HepG2 (cell line): ENCODE measurements around the gene MEP1B.

ENCODE experiments used
- KDM4B ChIP-seq: sonication (generic); formaldehyde crosslinking; IDR thresholded peaks from 2 replicates; pipeline ENCODE4 v1.4.0; 2020; ENCODE audit warnings: missing genetic modification reagents
- NR2C2 ChIP-seq: sonication (generic); formaldehyde crosslinking; IDR thresholded peaks from 2 replicates; pipeline ENCODE4 v1.4.0; 2020; ENCODE audit warnings: missing genetic modification reagents, mild to moderate bottlenecking, moderate library complexity, borderline replicate concordance
- NR2F2 ChIP-seq: IDR thresholded peaks from 2 replicates; pipeline ENCODE4 v1.6.1; 2012; ENCODE audit warnings: low read depth, inconsistent platforms, borderline replicate concordance
- ZNF691 ChIP-seq: sonication (generic); formaldehyde crosslinking; IDR thresholded peaks from 2 replicates; pipeline ENCODE4 v1.4.0; 2020; ENCODE audit warnings: missing genetic modification reagents, low read depth, mild to moderate bottlenecking, borderline replicate concordance
- ZNF780A ChIP-seq: sonication (generic); formaldehyde crosslinking; IDR thresholded peaks from 2 replicates; pipeline ENCODE4 v1.8.0; 2022; ENCODE audit warnings: mild to moderate bottlenecking, missing genetic modification reagents, moderate library complexity
- TF ChIP-seq, protein P1 (sequence below): sonication (generic); formaldehyde crosslinking; IDR thresholded peaks from 2 replicates; pipeline ENCODE4 v1.5.0; 2020; ENCODE audit warnings: mild to moderate bottlenecking, missing genetic modification reagents, moderate library complexity

DNA sequence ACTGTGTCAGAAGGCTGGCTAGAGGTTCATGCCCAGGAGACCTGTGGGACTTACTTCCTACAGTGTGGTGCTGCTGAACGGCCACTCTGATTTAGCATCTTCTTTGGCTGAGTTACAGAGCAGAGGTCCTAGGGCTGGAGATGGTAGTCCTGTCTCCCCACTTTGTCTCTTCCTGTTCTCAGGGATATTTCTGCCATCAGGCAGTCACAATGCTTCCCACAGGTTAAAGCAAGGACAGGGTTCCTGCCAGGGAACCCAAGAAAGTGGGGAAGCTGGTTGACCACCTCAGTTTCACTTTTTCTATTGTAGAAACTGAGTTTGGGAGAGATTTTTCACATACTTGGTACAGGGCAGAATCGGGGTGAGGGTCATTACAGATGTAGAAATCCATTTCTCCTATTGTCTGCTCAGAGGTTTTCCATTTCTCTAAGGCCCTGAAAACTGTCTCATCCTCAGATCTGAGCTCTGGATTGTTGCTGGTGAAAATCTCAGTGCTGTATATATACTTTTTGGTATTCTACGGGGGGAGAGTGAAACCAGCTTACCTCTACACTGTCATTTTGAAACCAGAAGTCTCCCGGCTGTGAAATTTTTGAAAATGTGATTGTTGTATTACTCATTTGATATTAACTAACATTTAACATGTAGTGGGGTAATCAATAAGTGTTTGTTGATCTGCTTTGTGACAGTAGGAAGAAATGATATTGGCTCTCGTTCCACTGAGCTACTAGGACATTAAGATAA is 37.0 kb upstream of the MEP1B start:
- TF ChIP-seq ZNF780A (no peak), NR2F2 (no peak), KDM4B (CRISPR knock-in tag) (no peak), NR2C2 (no peak), ZNF691 (CRISPR knock-in tag) (no peak)
- TF ChIP-seq, protein P1, sequence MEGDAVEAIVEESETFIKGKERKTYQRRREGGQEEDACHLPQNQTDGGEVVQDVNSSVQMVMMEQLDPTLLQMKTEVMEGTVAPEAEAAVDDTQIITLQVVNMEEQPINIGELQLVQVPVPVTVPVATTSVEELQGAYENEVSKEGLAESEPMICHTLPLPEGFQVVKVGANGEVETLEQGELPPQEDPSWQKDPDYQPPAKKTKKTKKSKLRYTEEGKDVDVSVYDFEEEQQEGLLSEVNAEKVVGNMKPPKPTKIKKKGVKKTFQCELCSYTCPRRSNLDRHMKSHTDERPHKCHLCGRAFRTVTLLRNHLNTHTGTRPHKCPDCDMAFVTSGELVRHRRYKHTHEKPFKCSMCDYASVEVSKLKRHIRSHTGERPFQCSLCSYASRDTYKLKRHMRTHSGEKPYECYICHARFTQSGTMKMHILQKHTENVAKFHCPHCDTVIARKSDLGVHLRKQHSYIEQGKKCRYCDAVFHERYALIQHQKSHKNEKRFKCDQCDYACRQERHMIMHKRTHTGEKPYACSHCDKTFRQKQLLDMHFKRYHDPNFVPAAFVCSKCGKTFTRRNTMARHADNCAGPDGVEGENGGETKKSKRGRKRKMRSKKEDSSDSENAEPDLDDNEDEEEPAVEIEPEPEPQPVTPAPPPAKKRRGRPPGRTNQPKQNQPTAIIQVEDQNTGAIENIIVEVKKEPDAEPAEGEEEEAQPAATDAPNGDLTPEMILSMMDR = no peak
